ENCODE results near the gene DLG2. TPM values are rescaled to one million over a fixed set of nuclear protein-coding genes. Genes with fewer than 3 reads are reported as not detected.

DLG2 gene
- total RNA-seq, 1 donor from 2014 or later = 0.26 TPM

DNA sequence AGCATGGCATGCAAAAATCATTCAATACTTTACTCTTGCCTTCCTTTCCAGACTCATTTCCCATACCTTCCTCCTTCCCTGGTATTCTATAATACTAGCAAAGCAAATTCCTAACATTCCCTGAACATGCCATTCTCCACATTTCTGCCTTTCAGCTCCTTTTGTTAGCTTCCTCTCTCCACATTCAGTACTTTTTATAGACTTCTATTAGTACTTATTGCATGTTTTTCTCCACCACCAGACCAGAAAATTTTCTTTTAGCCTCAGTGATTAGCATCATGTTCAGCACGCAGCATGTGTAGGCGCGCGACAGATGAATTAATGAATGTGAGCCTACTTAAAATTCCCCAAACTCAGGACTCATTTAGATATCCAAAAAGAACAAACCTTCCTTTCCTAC, 935.3 kb downstream of the DLG2 start:
- H3K27me3 ChIP-seq (ENCODE audit: control insufficient read depth, insufficient read depth, low read length) = no peaks in the 10 kb centered on the region
- H3K36me3 ChIP-seq (ENCODE audit: control insufficient read depth, insufficient read depth, low read length) = no peaks in the 10 kb centered on the region
- TF ChIP-seq, protein P1, sequence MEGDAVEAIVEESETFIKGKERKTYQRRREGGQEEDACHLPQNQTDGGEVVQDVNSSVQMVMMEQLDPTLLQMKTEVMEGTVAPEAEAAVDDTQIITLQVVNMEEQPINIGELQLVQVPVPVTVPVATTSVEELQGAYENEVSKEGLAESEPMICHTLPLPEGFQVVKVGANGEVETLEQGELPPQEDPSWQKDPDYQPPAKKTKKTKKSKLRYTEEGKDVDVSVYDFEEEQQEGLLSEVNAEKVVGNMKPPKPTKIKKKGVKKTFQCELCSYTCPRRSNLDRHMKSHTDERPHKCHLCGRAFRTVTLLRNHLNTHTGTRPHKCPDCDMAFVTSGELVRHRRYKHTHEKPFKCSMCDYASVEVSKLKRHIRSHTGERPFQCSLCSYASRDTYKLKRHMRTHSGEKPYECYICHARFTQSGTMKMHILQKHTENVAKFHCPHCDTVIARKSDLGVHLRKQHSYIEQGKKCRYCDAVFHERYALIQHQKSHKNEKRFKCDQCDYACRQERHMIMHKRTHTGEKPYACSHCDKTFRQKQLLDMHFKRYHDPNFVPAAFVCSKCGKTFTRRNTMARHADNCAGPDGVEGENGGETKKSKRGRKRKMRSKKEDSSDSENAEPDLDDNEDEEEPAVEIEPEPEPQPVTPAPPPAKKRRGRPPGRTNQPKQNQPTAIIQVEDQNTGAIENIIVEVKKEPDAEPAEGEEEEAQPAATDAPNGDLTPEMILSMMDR (IDR thresholded peaks at IDR 0.05; ENCODE audit: insufficient read depth, low read length, severe bottlenecking) = no peak
- FAIRE-seq (no peak), DNase-seq (ENCODE audit: low read depth) (no peak)
- H3K4me3 ChIP-seq (ENCODE audit: low read depth, low read length) = no peak overlapping the region

GRCh38 chr11:84687433-84687832, 939.7 kb downstream of the DLG2 start:
- FAIRE-seq = no peak
- Histone ChIP-seq H3K4me3 (ENCODE audit: low read depth, low read length) (no peak overlapping the region), H3K27me3 (ENCODE audit: control insufficient read depth, insufficient read depth, low read length) (peaks cover 2% of the 10 kb centered on the region), H3K36me3 (ENCODE audit: control insufficient read depth, insufficient read depth, low read length) (no peaks in the 10 kb centered on the region)
- TF ChIP-seq, protein P1 (IDR thresholded peaks at IDR 0.05; ENCODE audit: insufficient read depth, low read length, severe bottlenecking) = no peak
- DNase-seq (ENCODE audit: low read depth) = peak; percentile 89

GRCh38 chr11:84686716-84687115, 940.4 kb downstream of the DLG2 start:
- no peak overlapping the region for H3K4me3 ChIP-seq (ENCODE audit: low read depth, low read length)
- FAIRE-seq = no peak
- TF ChIP-seq, protein P1 (IDR thresholded peaks at IDR 0.05; ENCODE audit: insufficient read depth, low read length, severe bottlenecking) = no peak
- no peak for DNase-seq (ENCODE audit: low read depth)
- no peaks in the 10 kb centered on the region for H3K36me3 ChIP-seq (ENCODE audit: control insufficient read depth, insufficient read depth, low read length)
- H3K27me3 ChIP-seq (ENCODE audit: control insufficient read depth, insufficient read depth, low read length) = peaks cover 2% of the 10 kb centered on the region

DNA sequence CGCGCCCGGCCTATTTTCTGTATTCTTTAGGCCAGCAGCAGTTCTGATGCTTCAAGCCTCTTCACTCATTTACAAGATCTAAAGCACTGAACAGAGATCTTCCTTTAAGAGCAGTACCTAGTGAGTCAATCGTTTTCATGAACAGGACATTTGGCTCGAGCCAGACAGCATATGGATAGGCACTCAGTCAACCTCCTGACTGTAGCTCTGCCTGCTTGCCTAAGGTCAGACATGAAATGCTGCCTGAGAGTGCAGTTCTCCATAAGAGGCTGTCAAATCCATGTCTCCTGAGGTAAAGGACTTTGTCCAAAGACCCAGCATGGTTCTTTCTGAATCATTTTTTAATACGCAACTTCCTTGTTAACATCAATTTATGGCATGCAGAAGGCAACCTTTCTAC, 941.2 kb downstream of the DLG2 start:
- no peaks in the 10 kb centered on the region for H3K36me3 ChIP-seq (ENCODE audit: control insufficient read depth, insufficient read depth, low read length)
- FAIRE-seq = peak; percentile 62
- TF ChIP-seq, protein P1 (IDR thresholded peaks at IDR 0.05; ENCODE audit: insufficient read depth, low read length, severe bottlenecking) = no peak
- H3K27me3 ChIP-seq (ENCODE audit: control insufficient read depth, insufficient read depth, low read length) = peaks cover 2% of the 10 kb centered on the region
- no peak overlapping the region for H3K4me3 ChIP-seq (ENCODE audit: low read depth, low read length)
- no peak for DNase-seq (ENCODE audit: low read depth)

- Histone ChIP-seq H3K4me3 (ENCODE audit: low read depth, low read length) (no peak overlapping the region), H3K36me3 (ENCODE audit: control insufficient read depth, insufficient read depth, low read length) (no peaks in the 10 kb centered on the region), H3K27me3 (ENCODE audit: control insufficient read depth, insufficient read depth, low read length) (peaks cover 2% of the 10 kb centered on the region)
- FAIRE-seq = no peak
- TF ChIP-seq, protein P1 (IDR thresholded peaks at IDR 0.05; ENCODE audit: insufficient read depth, low read length, severe bottlenecking) = no peak
- no peak for DNase-seq (ENCODE audit: low read depth)
Observed at GRCh38 chr11:84685149-84685548, 942.0 kb downstream of the DLG2 start.

- no peak for DNase-seq (ENCODE audit: low read depth)
- TF ChIP-seq, protein P1 (IDR thresholded peaks at IDR 0.05; ENCODE audit: insufficient read depth, low read length, severe bottlenecking) = no peak
- FAIRE-seq = no peak
- Histone ChIP-seq H3K27me3 (ENCODE audit: control insufficient read depth, insufficient read depth, low read length) (peaks cover 4% of the 10 kb centered on the region), H3K36me3 (ENCODE audit: control insufficient read depth, insufficient read depth, low read length) (no peaks in the 10 kb centered on the region), H3K4me3 (ENCODE audit: low read depth, low read length) (no peak overlapping the region)
Observed at GRCh38 chr11:84681456-84681855, 945.7 kb downstream of the DLG2 start.

Data from bronchial epithelial cell (primary cell).